Stimulated activated CD4-positive, alpha-beta T cell treated with anti-CD3 and anti-CD28 coated beads, Interleukin-1b, Interleukin-23, amount 100 ng/mL, for 48 hours (primary cell): ENCODE results near the gene HADHA.
"Not testable (repeated sequence)": the region's sequence is repeated elsewhere in the genome, so short reads cannot be mapped to it uniquely, and the experiment has no call there.

ENCODE experiments used
- DNase-seq: peaks from one replicate; pipeline ENCODE4 v3.0.0-alpha.2; 2020

The HADHA gene

DNA sequence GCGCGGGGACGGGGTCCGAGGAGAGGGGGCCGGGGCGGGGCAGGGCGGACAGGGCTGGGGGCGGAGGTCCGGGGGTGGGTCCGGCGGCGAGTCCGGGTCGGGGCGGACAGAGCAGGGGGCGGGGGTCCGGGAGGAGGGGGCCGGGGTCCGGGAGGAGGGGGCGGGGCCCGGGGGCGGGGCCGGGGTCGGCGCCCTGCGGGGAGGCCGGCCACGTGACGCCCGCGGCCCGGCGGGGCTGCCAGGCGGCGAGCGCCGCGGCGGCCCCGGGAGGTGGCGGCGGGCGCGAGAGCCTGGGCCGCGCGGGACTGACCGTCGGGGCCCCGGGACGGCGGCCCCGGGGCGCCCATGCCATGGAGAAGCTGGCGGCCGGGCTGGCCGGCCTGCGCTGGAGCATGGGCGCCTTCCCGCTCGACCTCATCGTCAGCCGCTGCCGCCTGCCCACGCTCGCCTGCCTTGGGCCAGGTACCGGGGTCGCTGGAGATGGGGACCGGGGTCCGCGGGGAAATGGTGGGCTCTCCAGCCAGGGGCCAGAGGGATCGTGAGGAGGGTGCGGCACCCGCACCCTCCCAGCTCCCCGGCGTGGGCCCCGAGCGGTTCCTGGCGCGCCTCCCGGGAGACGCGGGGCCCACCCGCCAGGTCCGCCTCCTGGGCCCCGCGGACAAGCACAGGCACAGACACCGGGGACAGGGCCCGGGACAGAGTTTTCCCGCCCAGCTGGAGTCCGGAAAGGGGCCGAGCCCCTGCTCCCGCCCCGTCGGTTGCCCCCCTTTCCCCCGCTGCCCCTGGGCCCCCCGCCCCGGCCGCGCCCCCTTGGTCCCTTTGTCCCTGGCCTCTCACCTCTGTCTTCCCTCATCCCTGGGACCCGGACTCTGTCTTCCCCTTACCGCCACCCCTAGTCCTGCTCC lies 71.3 kb downstream of the HADHA start, which contains the start of gene GAREM2:
Gene GAREM2, plus strand, starts transcription at position 218 of the 905 bp plus-strand sequence. Its CDS starts 133 bp downstream, at position 351.
- no peak for DNase-seq

DNA sequence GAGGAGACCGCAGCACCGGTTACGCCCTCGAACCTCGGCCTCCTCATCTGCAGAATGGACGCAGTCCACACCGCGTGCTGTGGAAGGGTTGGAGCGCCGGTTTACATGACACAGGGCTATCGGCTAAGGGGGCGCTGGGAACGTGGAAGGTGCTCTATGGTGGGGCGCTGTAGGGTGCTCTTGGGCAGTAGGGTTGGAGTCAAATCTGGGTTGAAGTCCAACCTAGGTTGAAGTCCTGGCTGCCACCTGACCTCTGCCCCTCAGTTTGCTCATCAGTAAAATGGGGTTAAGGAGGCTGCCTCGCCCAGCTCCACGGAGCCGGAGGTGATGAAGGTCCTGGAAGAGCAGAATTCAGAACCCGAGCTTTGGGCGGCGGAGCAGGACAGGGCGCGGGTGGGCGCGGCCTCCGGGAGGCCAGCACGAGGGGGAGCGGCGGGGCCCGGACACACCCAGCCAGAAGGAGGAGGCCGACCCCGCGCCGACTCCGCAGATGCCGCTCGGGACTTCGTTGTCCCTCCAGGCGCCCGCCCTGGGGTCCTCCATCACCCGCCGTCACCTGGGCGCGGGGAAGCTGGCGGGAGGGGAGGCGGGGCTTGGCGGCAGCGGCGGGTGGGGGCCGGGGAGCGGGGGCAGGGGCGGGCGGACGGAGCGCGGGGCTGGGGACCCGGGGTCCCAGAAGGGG lies 72.1 kb downstream of the HADHA start:
- DNase-seq, result no peak

DNA sequence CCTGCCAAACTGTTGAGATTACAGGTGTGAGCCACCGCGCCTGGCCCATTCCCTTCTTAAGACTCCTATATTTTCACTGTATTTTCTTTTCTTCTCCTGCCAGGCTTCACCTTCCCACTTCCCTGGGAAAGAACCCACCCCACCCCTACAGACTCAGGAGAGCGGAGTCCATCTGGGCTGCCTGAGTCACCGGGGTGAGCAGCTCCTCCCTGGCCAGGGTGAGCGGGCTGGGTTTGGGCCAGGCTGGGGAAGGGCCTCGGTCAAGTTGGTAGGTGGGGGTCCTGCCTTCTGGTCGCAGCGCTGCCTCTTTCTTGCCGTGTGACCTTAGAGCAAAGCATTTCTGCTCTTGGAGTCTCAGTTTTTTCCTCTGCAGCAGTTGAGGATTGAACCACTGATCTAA lies 73.6 kb downstream of the HADHA start:
- no peak for DNase-seq

DNA sequence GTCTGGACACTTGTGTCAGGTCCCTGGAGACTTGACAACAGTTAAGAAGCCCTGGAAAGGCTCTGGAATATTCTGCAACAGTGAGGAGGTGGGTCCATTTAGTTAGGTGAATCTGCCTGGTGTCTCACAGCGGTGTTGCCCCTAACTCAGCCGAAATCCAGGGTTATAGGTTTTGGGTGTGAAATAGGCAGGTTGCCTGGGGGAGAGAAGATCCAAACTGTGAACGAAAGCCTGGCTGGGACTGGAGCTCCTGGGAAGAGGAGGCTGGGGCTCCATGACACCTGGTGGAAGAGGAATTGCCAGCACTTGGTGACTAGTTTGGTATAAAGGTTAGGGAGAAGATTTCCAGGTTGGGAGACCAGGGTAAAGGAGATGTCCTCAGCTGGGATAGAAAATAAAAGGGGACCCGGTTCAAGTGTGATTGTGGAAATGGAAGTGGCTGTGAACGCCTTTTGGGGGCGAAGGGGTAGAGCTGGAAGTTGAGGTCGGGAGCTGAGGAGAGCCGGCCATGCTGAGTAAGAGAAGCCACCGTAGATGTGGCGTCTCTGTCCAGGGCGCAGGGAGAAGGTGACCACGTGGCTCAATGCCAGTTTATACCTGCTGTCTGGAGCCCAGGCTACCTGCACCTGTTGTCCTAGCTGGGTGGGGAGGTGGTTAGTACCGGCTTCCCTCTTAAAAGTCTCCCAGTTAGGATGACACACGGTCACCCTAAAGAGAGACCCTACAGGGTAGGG lies 74.6 kb downstream of the HADHA start:
- no peak for DNase-seq

DNA sequence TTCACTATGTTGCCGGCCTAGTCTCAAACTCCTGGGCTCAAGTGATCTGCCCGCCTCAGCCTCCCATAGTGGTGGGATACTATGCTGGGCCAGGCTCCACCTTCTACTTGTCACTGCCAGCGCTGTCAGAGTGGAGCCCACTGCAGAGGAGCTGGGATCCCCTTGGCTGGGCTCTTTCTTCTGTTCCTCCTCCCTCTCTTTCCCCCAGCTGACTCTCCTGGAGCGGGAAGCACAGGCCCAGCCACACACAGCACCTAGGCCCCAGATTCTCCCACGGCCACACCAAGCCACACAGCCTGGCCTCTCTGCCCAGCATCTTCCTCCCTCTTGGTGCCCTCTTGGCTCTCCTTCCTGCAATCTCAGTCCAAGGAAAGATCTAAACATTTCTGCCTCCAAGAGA lies 75.2 kb downstream of the HADHA start:
- DNase-seq, result no peak

DNA sequence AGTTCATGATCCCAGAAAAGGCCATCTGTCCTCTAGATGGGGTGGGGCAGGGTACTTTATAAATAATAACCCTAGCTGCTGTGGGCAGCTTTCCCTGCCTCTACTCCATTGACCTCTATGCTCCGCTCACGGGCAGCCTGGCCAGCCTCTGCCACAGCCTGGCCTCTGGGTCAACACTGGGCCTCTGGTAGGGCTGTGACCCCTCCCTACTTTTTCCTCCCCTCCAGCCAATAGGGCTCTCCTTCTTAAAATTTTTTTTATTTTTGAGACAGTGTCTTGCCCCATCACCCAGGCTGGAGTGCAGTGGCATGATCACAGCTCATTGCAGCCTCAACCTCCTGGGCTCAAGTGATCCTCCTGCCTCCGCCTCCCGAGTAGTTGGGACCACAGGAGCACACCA lies 75.6 kb downstream of the HADHA start:
- DNase-seq, result no peak

DNA sequence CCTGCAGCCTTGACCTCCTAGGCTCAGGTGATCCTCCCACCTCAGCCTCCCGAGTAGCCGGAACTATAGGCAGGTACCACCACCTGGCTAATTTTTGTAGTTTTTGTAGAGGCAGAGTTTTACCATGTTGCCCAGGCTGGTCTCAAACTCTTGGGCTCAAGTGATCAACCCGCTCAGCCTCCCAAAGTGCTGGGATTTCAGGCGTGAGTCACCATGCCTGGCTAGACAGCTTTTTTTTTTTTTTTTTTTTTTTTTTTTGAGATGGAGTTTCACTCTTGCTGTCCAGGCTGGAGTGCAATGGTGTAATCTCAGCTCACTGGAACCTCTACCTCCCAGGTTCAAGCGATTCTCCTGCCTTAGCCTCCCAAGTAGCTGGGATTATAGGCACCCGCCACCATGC lies 77.9 kb downstream of the HADHA start:
- DNase-seq, result not testable (repeated sequence)

DNA sequence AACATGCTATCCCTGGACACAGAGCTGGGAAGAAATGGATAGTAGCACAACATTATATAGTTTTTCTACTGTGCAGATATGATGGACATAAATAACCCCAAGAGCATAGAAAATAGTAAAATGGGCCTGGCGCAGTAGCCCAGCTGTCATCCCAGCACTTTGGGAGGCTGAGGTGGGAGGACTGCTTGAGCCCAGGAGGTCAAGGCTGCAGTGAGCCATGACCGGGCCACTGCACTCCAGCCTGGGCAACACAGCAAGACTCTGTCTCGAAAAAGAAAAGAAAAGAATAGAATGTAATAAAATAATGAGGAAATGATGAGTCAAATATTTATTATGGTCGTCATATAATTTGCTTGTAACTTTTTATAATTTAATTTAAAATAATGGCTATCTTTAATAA lies 79.0 kb downstream of the HADHA start:
- no peak for DNase-seq

DNA sequence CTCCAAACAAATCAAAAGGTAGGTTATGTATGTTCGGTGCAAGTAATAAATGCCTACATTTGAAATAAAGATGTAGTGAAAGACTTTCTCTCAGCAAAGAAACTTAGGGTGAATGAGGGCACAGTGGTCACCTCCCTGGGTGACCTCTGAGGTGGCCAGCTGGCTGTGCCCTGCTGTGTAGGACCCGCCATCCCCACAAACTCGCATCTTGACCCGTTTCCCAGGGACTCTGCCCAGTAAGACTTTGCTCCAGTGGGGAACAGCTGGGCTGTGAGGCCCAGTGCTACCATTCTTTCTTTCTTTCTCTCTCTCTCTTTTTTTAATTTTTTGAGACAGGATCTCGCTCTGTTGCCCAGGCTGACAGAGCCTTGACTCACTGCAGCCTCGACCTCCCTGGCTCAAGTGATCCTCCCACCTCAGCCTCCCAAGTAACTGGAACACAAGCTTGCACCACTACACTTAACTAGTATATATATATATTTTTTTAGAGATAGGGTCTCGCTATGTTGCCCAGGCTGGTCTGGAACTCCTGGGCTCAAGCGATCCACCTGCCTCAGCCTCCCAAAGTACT lies 79.7 kb downstream of the HADHA start:
- DNase-seq, result no peak

DNA sequence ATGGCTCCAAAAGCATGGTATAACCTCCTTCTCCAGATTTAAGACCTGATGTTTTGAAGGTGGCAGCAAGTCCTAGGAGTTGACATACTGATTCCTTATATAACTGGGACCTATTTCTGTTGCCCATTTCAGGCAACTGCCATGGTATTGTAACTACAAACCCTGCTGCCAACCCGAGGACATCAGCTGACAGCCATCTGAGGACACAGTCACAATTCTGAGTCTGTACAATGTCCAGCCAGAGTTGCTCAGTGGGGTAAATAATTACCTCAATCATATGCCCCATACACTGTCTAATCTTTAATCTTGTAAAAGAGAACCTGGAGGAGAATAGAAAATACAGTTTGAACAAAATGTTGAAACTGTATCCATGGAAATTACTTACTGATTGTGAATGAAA lies 80.2 kb downstream of the HADHA start:
- no peak for DNase-seq

DNA sequence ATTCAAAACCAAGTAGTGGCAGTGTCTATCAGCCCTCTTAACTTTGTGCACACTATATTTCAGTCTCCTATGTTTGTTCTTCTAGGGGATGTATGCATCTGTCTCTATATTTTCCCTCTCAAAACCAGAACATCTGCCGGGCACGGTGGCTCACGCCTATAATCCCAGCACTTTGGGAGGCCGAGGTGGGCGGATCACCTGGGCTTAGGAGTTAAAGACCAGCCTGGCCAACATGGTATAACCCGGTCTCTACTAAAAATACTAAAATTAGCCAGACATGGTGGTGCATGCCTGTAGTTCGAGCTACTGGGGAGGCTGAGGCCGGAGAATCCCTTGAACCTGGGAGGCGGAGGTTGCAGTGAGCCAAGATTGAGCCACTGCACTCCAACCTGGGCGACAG lies 81.5 kb downstream of the HADHA start:
- DNase-seq, result no peak

DNA sequence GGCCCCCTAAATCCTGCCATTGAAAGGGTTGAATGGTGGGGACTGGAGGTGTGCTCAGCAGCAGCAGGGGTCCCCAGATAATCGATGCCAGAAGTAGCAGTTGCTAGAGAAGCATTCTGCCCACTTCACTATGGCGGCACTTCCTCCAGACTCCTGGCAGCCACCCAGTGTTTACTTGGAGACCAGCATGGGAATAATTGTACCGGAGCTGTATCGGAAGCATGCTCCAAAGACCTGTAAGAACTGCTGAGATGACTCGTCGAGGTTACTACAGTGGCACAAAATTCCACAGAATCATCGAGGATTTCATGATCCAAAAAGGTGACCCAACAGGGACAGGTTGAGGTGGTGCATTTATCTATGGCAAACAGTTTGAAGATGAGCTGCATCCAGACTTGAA lies 82.5 kb downstream of the HADHA start:
- no peak for DNase-seq

DNA sequence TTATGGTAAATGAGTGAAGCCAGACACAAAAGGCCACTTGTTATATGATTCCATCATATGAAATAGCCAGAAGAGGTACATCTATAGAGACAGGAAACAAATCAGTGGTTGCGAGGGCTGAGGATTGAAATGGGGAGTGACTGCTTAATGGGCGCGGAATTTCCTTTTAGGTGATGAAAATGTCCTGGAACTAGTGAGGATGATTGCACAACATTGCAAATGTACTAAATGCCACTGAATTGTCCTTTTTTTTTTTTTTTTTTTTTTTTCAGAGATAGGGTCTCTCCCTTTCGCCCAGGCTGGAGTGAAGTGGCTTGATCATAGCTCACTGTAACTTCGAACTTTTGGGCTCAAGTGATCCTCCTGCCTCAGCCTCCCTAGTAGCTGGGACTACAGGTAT lies 86.9 kb downstream of the HADHA start:
- DNase-seq, result no peak

DNA sequence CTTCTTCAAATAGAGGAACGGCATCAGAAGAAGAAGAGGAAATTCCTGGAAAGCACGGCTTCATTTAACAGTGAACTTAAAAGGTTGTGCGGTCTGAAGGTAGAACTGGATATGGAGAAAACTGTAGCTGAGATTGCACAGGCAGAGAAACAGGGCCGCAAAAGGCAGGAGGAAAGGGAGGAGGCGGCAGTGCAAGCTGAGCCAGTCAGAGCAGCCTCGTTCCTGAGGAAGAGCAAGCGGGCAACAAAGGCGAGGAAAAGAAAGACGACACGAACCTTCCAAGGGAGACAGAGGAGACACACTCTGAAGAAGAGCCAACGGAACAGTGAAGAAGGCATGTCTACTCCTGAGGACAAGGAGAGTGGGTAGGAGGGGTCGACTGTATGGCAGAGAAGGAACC lies 94.2 kb downstream of the HADHA start:
- DNase-seq, result no peak

DNA sequence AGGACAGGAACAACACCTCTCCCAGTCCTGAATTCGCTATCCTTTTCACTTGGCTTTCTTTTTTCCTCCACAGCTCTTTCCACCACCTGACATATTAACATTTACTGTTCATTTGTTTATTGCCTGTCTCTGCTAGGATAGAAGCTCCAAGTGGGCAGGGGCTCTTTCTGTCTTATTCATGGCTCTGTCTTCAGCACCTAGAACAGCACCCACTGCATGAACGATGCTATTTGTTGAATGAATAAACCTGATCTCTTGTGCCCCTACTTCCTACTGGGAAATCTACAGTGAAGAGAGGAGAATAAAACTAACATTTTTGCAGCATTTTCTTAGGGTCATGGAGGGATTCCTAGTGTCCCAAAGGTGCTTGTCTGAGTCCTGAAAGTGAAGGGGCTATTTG lies 95.9 kb downstream of the HADHA start:
- DNase-seq, result no peak

DNA sequence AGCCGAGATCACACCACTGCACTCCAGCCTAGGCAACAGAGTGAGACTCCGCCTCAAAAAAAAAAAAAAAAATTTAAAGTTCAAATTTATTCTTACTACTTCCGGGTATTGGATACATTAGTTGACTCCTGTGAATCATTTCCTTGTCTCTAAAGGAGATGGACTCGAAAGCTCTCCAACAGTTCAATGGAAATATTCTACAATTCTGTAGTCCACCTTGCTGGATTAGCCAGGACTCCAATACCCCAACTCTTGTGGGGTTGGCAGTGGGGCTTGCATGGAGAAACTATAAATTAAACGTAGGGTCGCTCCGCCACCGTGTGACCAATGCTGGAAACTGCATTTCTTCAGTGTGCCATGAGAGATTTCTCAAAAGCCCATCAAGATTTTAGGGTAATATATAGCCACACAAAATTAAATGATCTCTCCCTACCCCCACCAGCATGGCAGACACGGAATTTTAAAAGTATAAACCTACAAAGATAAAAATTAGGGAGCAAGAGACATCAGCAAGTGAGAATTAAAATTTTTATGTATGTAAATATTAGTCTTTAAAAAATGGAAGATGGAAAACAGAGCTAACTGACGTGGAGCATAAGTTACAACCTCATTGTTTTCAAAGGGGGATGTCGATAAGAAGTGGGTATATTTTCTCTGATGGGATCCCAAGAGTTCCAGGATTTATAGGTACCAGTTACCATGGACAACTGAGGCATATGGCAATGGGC lies 99.3 kb downstream of the HADHA start:
- peak; percentile 62 for DNase-seq

DNA sequence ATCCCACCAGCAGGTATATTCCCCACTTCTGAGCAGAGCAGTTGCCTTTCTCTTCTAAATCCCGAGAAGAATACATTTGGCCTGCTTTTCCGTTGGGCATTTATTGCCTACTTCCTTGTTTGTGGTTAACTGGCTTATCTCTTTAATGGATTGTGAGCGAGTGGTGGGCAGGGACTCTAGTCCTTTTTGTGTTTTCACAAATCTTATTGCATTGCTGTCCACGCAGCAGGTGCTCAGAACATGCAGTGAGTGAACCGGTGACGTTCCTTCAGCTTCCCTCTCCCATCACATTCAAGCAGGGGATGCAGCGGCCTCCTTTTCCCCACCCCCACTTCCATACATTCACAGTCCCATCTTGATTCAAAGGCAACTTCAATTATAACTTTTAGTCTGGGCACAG lies 100.4 kb downstream of the HADHA start:
- no peak for DNase-seq

DNA sequence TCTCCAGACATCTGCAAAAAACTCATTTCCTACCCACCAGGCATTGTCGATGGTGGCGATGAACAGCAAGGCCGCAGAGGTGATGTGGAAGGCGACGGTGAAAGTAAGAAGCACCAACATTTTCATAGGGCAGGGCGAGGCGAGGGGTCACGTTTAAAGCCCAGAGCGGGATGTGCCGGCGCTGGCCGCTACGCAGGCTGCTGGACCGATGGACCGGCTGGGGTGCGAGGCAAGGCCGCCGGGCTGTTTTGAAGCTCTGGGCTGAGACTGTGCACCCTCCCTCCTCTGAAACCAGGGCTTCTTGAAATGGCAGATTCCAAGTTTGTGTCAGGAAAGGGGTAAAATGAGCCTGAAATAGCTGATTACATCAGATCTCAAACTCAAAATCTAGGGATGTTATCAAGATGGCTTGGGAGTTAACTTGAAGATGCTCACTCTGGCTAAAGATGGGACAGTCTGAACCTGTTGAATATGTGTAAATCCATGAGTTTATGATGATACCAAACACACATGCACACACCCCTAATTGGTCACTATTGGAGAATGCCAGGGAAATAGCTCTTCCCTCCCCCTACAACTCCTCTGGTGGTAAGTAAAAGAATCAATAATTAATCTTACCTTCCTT lies 103.2 kb downstream of the HADHA start:
- no peak for DNase-seq
